D341Med (cell line): ENCODE data around the gene PAX3.

Experiments used
- DNase-seq: peaks from one replicate; pipeline ENCODE4 v3.0.0; 2012; ENCODE audit warnings: low spot score

The PAX3 gene

DNA sequence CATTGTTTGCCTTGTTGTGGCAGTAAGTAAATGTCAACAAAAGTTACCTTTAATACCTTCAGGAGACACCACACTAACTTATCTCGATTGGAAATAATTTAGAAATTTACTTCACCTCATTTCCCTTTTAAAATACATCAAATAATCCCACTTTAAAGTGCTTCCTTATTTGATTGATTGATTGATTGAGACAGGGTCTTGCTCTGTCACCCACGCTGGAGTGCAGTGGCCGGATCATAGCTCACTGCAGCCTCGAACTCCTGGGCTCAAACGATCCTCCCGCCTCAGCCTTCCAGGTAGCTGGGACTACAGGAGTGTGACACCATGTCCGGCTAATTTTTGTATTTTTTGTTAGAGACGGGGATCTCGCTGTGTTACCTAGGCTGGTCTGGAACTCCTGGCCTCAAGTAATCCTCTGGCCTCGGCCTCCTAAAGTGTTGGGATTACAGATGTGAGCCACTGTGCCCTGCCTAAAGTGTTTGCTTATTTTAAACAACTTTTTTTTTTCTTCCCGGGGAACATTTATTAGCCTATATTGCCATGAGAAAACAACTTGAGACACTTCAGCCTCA lies 12.0 kb upstream of the PAX3 start:
- DNase-seq: no peak

DNA sequence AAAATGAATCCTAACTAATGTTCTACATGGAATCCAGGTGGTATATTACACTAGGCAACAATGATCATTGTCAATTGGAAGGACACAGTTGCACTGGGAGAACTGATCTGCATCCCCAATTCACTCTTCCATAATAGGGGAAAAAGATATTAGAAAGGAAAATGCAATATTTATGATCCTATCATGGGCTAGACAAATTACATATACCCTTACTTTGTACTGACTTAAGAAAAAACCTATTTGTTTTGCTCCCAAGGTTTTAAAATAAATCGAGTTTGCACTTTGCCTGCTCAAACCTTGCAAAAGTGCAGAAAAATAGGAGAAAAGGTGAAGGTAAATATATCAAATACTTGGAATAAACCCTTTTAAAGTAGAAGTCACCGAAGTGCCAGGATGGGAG lies 11.0 kb upstream of the PAX3 start:
- no peak for DNase-seq

DNA sequence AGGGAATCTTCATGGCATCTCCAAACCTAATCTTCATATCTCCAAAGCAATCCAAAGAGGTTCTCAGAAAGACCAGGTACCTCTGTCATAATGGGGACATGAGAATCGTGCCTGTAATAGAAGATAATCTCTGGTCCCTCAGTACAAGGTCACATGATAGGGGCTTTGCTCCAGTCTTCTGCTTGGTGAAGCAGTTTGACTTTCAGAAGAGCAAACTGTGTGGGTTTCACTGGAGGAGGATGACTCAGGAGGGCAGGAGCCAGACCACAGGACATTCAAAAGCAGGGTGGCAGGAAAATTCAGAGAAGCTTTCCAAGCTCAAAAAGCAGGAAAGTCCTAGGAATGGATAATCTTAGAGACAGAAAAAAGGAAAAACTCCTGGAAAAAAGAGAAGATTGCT lies 10.6 kb upstream of the PAX3 start:
- no peak for DNase-seq

DNA sequence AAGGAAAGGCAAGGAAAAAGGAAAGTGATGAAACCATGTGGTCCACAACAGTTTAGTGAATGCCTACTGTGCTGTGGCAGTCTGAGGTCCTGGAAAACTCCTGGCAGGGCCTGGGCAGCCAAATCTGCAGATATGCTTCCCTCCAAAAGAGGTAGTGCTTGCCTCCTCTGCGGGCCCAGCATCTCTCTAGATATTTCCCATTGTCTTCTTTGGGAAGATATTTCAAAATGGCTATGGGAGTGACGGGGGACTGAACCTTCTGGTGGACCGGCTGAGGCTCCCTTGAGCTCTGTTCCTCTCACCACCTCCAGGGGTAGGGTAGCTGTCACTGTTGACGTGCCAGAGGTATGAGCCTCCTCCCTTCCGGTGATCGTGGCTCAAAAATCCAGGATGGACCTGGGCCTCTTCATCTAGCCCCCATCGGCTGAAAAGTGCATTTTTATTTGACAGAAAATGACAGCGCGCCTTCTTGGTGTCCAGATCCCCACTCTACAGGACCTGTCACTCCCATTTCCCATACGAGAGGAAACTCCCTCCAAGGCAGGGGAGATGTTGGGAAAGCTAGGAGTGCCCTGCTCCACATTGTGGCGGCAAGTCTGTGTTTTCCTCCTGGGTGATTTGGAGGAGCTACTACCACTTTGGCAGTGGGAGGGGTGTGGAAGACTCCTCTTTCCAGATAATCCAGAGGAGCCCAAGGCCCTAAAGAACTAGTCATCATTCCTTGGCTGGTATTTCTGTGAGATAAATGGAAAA lies 9.4 kb upstream of the PAX3 start:
- DNase-seq: no peak

GRCh38 chr2:222307143-222307756 lies 8.5 kb upstream of the PAX3 start:
- DNase-seq: peak; percentile 62

DNA sequence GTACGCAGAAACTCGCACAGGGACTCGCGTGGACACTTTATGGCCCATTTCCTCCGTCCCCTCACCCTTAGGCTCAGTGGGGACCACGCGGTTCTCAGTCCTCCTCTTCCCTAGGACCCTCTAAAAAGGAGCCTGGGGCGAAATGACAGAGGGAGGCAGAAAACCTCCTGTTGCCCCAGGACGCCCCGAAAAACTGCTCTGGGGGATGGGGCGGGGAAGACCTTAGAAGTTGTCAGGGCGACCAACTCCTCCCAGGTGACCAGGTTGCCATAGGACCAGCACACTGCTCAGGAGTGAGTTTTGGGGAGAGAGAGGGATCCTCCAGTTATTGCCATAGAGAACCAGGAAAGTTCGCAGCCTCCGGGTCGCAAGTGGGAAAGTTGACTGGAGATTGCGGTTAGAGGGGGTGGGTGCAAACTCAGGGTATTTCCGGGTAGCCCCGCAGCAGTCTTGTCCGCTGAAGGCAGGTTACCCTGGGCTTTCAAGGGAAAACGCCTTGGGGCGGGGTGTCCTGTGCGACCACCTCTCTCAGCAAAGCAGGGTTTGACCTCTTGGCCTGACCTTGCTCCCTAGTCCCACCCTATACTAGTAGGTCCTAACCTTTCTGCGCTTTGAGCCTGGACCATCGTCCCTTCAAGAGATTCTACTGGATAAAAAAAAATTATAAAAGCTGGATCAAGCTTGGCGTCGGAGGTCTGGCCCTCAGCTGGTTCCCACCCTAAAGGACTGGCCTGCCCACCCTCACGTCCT lies 7.8 kb upstream of the PAX3 start:
- no peak for DNase-seq

DNA sequence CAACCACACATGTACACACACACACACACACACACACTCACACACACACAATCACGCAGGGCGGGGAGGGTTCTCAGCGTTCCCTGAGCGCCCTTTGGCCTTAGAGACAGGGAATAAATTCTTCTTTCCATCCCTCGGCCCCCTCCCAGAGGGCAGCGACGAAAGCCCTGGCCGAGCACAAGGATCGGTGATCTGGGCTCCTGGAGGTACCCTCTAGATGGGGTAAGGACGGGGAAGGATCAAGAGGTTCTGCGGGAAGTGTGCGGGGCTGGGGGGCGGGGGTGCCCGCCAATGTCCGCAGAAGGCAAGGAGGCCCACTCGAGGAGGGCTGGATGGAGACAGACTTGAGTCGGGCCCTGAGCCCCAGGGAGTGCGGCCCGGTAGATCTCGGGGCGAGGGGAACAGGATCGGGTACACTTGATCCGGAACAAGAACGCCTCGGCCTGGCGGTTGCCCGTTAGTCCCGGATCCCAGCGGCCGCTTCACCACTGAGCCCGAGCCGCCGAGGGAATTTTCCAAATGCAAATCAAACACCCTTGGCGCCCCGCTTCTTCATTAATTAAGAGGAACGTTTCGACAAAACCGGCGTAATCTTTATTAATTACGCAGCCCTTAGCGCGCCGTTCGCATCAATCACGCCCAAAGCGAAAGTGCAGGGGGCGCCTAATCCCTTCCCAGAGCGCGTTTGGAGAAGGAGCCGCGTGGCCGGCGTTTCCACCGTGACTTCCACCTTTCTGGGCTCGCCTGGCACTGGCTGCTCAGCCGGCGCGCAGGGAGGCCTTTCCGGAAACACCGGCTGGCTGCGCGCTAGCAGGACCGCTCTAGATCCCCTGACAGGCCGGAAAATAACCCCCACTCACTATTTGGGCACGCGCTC lies 7.0 kb upstream of the PAX3 start:
- DNase-seq: peak; percentile 60

- DNase-seq: no peak
Measured at GRCh38 chr2:222304737-222305515, 6.1 kb upstream of the PAX3 start.

- DNase-seq: no peak
Measured at GRCh38 chr2:222303828-222304736, 5.3 kb upstream of the PAX3 start.

- DNase-seq: no peak
Measured at GRCh38 chr2:222303045-222303827, 4.4 kb upstream of the PAX3 start.

DNA sequence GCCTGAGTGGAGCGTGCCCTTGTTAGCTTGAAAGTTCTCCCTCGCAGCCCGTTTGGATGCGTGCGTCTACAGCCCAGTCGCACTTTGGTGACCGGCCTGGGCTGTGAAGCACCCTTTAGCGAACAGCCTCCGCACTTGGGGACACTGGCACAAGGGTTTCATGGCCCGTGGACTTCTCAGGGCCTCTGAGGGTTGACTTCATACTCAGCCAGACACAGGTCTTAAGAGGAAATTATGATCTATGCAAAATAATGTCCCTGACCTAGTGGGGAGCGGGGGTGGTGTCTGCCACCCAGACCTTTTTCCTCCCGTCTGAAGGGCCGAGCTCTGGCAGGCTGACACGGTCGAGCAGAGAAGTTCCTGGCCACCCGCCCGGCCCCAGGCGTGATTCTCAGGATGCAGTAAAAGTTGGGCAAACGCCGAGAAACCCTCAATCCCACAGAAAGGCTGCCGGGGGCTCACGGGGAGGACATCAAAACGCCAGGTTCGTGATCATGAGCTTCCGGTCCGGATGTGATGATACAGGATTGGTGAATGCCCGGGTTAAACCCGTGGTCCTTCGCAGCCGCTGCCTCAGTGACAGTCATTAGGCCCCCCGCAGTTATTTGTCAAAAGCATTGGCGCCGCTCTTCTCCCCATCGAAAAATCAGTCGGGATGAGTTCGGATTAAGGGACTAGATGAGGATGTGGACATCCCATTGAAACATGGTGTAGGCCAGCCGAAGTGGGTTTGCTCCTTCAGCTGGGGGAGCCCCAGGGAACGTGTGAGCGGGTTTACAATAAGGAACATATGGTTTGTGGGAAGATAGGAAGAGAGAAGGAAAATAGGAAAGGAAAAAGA lies 3.6 kb upstream of the PAX3 start:
- DNase-seq: no peak

GRCh38 chr2:222301796-222302118 lies 3.0 kb upstream of the PAX3 start:
- no peak for DNase-seq

- DNase-seq: no peak
Measured at GRCh38 chr2:222301053-222301795, 2.4 kb upstream of the PAX3 start.

- DNase-seq: no peak
Measured at GRCh38 chr2:222300726-222301052, 1.9 kb upstream of the PAX3 start.

- DNase-seq: no peak
Measured at GRCh38 chr2:222299906-222300725, 1.3 kb upstream of the PAX3 start.

- DNase-seq: no peak
Measured at GRCh38 chr2:222298001-222298310, 842 bp downstream of the PAX3 start.

DNA sequence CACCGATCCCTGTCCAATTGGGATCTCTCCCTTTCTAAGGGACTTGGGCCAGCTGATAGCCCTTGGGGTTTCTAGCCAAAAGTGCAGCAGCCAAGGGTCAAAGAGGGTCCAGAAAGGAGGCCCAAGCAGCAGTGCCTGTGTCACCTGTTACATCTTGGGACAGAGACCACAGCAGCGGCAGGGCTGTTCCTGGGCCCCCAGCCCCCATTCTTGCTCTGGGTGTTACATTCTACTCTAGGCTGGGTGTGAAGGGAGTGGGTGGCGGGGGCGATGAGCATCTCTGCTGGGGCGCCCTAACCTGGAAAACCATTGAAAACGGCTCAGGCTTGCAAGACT lies 1.2 kb downstream of the PAX3 start:
- no peak for DNase-seq
